Bone marrow (tissue), 2 donors: ENCODE results near the gene SH3RF3.

Experiments used
- DNase-seq, 2 donors: peaks; one replicate each; lab custom pipeline; 2025; lab: John Stamatoyannopoulos, UW

SH3RF3 gene

GRCh38 chr2:109454765-109455394 is 325.9 kb downstream of the SH3RF3 start:
- no peak for DNase-seq

GRCh38 chr2:109455731-109456691 is 327.0 kb downstream of the SH3RF3 start:
- DNase-seq = no peak

GRCh38 chr2:109456776-109457175 is 327.8 kb downstream of the SH3RF3 start:
- DNase-seq = no peak

GRCh38 chr2:109457366-109457765 is 328.4 kb downstream of the SH3RF3 start:
- DNase-seq = no peak

- DNase-seq = no peak
Observed at GRCh38 chr2:109457794-109458193, 328.8 kb downstream of the SH3RF3 start.

GRCh38 chr2:109458512-109458911 is 329.5 kb downstream of the SH3RF3 start:
- DNase-seq = no peak

GRCh38 chr2:109459485-109459884 is 330.5 kb downstream of the SH3RF3 start:
- no peak for DNase-seq

GRCh38 chr2:109460553-109461324 is 331.7 kb downstream of the SH3RF3 start:
- DNase-seq = no peak

- no peak for DNase-seq
Observed at GRCh38 chr2:109463236-109463635, 334.2 kb downstream of the SH3RF3 start.

- DNase-seq = no peak
Observed at GRCh38 chr2:109463891-109464290, 334.9 kb downstream of the SH3RF3 start.

GRCh38 chr2:109466674-109467575 is 337.9 kb downstream of the SH3RF3 start:
- DNase-seq = no peak

GRCh38 chr2:109467701-109468100 is 338.7 kb downstream of the SH3RF3 start:
- no peak for DNase-seq

- DNase-seq = no peak
Observed at GRCh38 chr2:109468893-109469292, 339.9 kb downstream of the SH3RF3 start.

GRCh38 chr2:109471658-109472057 is 342.7 kb downstream of the SH3RF3 start:
- no peak for DNase-seq

- DNase-seq = no peak
Observed at GRCh38 chr2:109472331-109472959, 343.4 kb downstream of the SH3RF3 start.

GRCh38 chr2:109472974-109473373 is 344.0 kb downstream of the SH3RF3 start:
- no peak for DNase-seq

GRCh38 chr2:109473616-109474318 is 344.8 kb downstream of the SH3RF3 start:
- DNase-seq = no peak

- no peak for DNase-seq
Observed at GRCh38 chr2:109474319-109474825, 345.4 kb downstream of the SH3RF3 start.

GRCh38 chr2:109475531-109476210 is 346.7 kb downstream of the SH3RF3 start:
- DNase-seq = peak in 1 of 2 donors; percentile 13
